GM12878 (cell line): ENCODE data around the gene TXNDC12. TPM values are rescaled to one million over a fixed set of nuclear protein-coding genes. Genes with fewer than 3 reads are reported as not detected.

Experiments
- ATAC-seq: fragments of 200-7000 bp; cut with Tn5 transposase; 3 replicates; pipeline ENCODE4 v1.9.1; 2020; ENCODE audit warnings: mild to moderate bottlenecking, moderate library complexity
- BruUV-seq: library from RNA; stranded (reverse); fragments of 400-500 nt; replicated peaks from 2 replicates; lab custom pipeline; 2021; lab: Mats Ljungman, UMichigan
- CTCF ChIA-PET: fragments of 300-600 bp; sonication (Branson Sonifier 250); formaldehyde crosslinking; extraction: SDS; loops from one replicate; lab custom pipeline; 2021; ENCODE audit warnings: inconsistent platforms; lab: Yijun Ruan, JAX
- POLR2A ChIA-PET: fragments of 350-600 bp; formaldehyde crosslinking; extraction: SDS; loops from one replicate; lab custom pipeline; 2021; ENCODE audit warnings: inconsistent platforms; lab: Charles Lee
- RAD21 ChIA-PET: fragments of 300-600 bp; sonication (Branson Sonifier 250); formaldehyde crosslinking; loops from one replicate; lab custom pipeline; 2023; ENCODE audit warnings: antibody characterized with exemption; ENCODE audit not compliant: unreplicated experiment; lab: Charles Lee
- SMC1A ChIA-PET: fragments of 300-600 bp; sonication (Branson Sonifier 250); formaldehyde crosslinking; loops from one replicate; lab custom pipeline; 2023; ENCODE audit not compliant: unreplicated experiment, uncharacterized antibody; lab: Charles Lee
- DNase-seq: peaks from one replicate; pipeline ENCODE4 v3.0.0-alpha.2; 2011; ENCODE audit warnings: low read depth, low spot score
- FAIRE-seq: peaks from 3 replicates; lab custom pipeline; 2011; peaks lifted over from hg19 to GRCh38; lab: Jason Lieb, UNC
- H2AFZ ChIP-seq: 2 replicates; pipeline ENCODE4 v1.6.0; 2011; ENCODE audit warnings: low read depth, low read length, control low read depth; ENCODE audit not compliant: control insufficient read depth
- H3K27ac ChIP-seq: 2 replicates; pipeline ENCODE4 v1.5.1; 2011; ENCODE audit warnings: control low read depth; ENCODE audit not compliant: control insufficient read depth, insufficient read depth
- H3K27me3 ChIP-seq, 2 experiments: replicated peaks in 1 of 2; 2 replicates each; pipeline versions ENCODE4 v1.6.0 to v1.6.1; 2011; ENCODE audit warnings: low read length in 1 of 2; ENCODE audit not compliant: control insufficient read depth in 2 of 2, insufficient read depth in 2 of 2
- H3K36me3 ChIP-seq, 2 experiments: 2 replicates each; pipeline ENCODE4 v1.5.1; 2011; ENCODE audit warnings: low read length in 1 of 2; ENCODE audit not compliant: control insufficient read depth in 2 of 2, insufficient read depth in 2 of 2
- H3K4me1 ChIP-seq: 2 replicates; pipeline ENCODE4 v1.6.1; 2011; ENCODE audit warnings: mild to moderate bottlenecking, low read length, moderate library complexity, mixed read lengths; ENCODE audit not compliant: control insufficient read depth, insufficient read depth
- H3K4me2 ChIP-seq: 2 replicates; pipeline ENCODE4 v1.6.0; 2011; ENCODE audit warnings: control low read depth; ENCODE audit not compliant: control insufficient read depth, insufficient read depth
- H3K4me3 ChIP-seq: fragments of 200-600 bp; sonication (generic); 2 replicates; pipeline ENCODE4 v1.5.1; 2016
- H3K79me2 ChIP-seq: 2 replicates; pipeline ENCODE4 v1.6.0; 2011; ENCODE audit warnings: low read length; ENCODE audit not compliant: control insufficient read depth, insufficient read depth
- H3K9ac ChIP-seq: 2 replicates; pipeline ENCODE4 v1.8.0; 2011; ENCODE audit warnings: low read length, control low read depth, mixed read lengths; ENCODE audit not compliant: control insufficient read depth, insufficient read depth
- H3K9me3 ChIP-seq: replicated peaks from 3 replicates; pipeline ENCODE4 v1.5.1; 2011; ENCODE audit warnings: mild to moderate bottlenecking, low read length; ENCODE audit not compliant: control insufficient read depth, insufficient read depth
- H4K20me1 ChIP-seq: 2 replicates; pipeline ENCODE4 v1.6.0; 2011; ENCODE audit not compliant: control insufficient read depth, insufficient read depth
- CEBPZ ChIP-seq: fragments of 150-350 bp; IDR thresholded peaks from 2 replicates; pipeline ENCODE4 v1.6.1; 2016; ENCODE audit warnings: low read depth, low read length
- EED ChIP-seq: sonication (generic); IDR thresholded peaks from 2 replicates; pipeline ENCODE4 v1.6.1; 2016; ENCODE audit warnings: antibody characterized with exemption, low read depth
- ELK1 ChIP-seq: IDR thresholded peaks from 2 replicates; pipeline ENCODE4 v1.6.1; 2012; ENCODE audit warnings: low read depth, low read length, improper control_type of control experiment
- FOS ChIP-seq: IDR thresholded peaks from 3 replicates; pipeline ENCODE4 v1.6.1; 2011; ENCODE audit warnings: borderline replicate concordance; ENCODE audit not compliant: insufficient read length; ENCODE audit errors: extremely low read depth
- IRF4 ChIP-seq: IDR thresholded peaks from 2 replicates; pipeline ENCODE4 v1.6.1; 2011; ENCODE audit warnings: low read depth, low read length
- PKNOX1 ChIP-seq: fragments of 450-650 bp; IDR thresholded peaks from 2 replicates; pipeline ENCODE4 v1.6.1; 2016; ENCODE audit warnings: mild to moderate bottlenecking
- RELA ChIP-seq: fragments of 450-650 bp; IDR thresholded peaks from 2 replicates; pipeline ENCODE4 v1.8.0; 2014; ENCODE audit warnings: borderline replicate concordance; ENCODE audit not compliant: partially characterized antibody
- SPI1 ChIP-seq: IDR thresholded peaks from 2 replicates; pipeline ENCODE4 v1.6.1; 2011; ENCODE audit warnings: low read depth, mild to moderate bottlenecking, low read length, moderate library complexity, borderline replicate concordance; ENCODE audit not compliant: insufficient read depth
- SUPT20H ChIP-seq: IDR thresholded peaks from 2 replicates; pipeline ENCODE4 v1.6.1; 2011; ENCODE audit warnings: low read depth, mild to moderate bottlenecking, low read length, moderate library complexity, borderline replicate concordance; ENCODE audit not compliant: control insufficient read depth
- TARDBP ChIP-seq: IDR thresholded peaks from 2 replicates; pipeline ENCODE4 v1.6.1; 2016; ENCODE audit warnings: borderline replicate concordance
- USF2 ChIP-seq: IDR thresholded peaks from 2 replicates; pipeline ENCODE4 v1.6.1; 2011; ENCODE audit warnings: low read depth, low read length, improper control_type of control experiment, borderline replicate concordance
- WGBS: methylation state at CpG from one replicate; pipeline ENCODE4 v1.1.6; 2016; ENCODE audit warnings: low lambda C conversion rate; ENCODE audit not compliant: insufficient replicate concordance, insufficient coverage; ENCODE audit errors: missing lambda C conversion rate; 5-methylcytosine and 5-hydroxymethylcytosine counted together
- in situ Hi-C: fragments of 300-500 bp; cut with MboI; formaldehyde crosslinking; loops from 9 replicates; pipeline ENCODE4 v1.14.3; 2018; ENCODE audit warnings: mixed read lengths
- intact Hi-C: fragments of 100-400 bp; cut with micrococcal nuclease; formaldehyde crosslinking; loops from one replicate; pipeline ENCODE4 v1.14.2; 2022; ENCODE audit not compliant: unreplicated experiment
- polyA plus RNA-seq, 11 experiments: library from polyadenylated mRNA; depleted of rRNA in 4 of 11; unstranded in 6 of 11; stranded (reverse) in 5 of 11; fragments of >200 nt; fragmentation: Nextera tagmentation in 4 of 11; fragmentation: Illumina TruSeq in 1 of 11; extraction: Ambion mirVana in 4 of 11; extraction: Trizol in 1 of 11; gene quantifications; 1 replicate in 1 of 11; 2 replicates in 10 of 11; pipeline versions ENCODE4 v1.2.1 to v1.2.3, GENCODE V29; 2011 to 2016; ENCODE audit warnings: inconsistent platforms in 2 of 11, missing spikeins in 2 of 11, low read depth in 1 of 11
- total RNA-seq, 4 experiments: library from RNA; depleted of rRNA in 3 of 4; stranded (reverse); fragments of >200 nt in 3 of 4; fragmentation: Illumina TruSeq in 1 of 4; extraction: Trizol in 1 of 4; gene quantifications; 2 replicates each; pipeline versions ENCODE4 v1.2.1 to v1.2.3, GENCODE V29; 2013 to 2021

The TXNDC12 gene
- total and polyA plus RNA-seq, 10 of the 15 experiments (the other 5 are each of a cell fraction or from before 2014, with no cell fraction given), result 6.7 to 41.7 (median 17.7) TPM

GRCh38 chr1:51997974-51998382 lies 57.0 kb downstream of the TXNDC12 start:
- BruUV-seq, result no TSS peak
- no peak for FAIRE-seq
- RAD21 ChIA-PET, result interaction anchor here (1.0 to 7.2 kb wide), 4 partner anchors 11 to 100 kb away, joined by 3 to 96 read pairs (median 15); no protein-coding TSS in a partner anchor

More at GRCh38 chr1:51997974-51998382, 57.0 kb downstream of the TXNDC12 start:
- Histone ChIP-seq H3K36me3 (no peaks in the 10 kb centered on the region), H3K4me3 (no peak overlapping the region), H3K9ac (no peak overlapping the region), H3K4me1 (no peaks in the 10 kb centered on the region), H3K27ac (no peak overlapping the region), H3K9me3 (no peaks in the 10 kb centered on the region), H3K79me2 (no peaks in the 10 kb centered on the region), H3K4me2 (no peak overlapping the region), H3K27me3 (no peaks in the 10 kb centered on the region), H4K20me1 (no peaks in the 10 kb centered on the region), H2AFZ (no peak overlapping the region)
- DNase-seq (no peak), ATAC-seq (no peak)
- intact Hi-C loops (no loop called here), in situ Hi-C loops (loop anchor here (5.0 kb wide), 1 partner anchor 96 kb away; no protein-coding TSS in a partner anchor)
- CTCF ChIA-PET, result interaction anchor here (1.0 to 12.2 kb wide), 3 partner anchors 11 to 100 kb away, joined by 3 to 177 read pairs (median 19); no protein-coding TSS in a partner anchor
- POLR2A ChIA-PET, result interaction anchor here (0.5 kb wide), 1 partner anchor 110 kb away, joined by 4 read pairs; no protein-coding TSS in a partner anchor
- TF ChIP-seq FOS, result no peak
- no peak for TF ChIP-seq EED
- no peak for TF ChIP-seq SUPT20H
- no peak for TF ChIP-seq SPI1
- TF ChIP-seq RELA, result no peak
- TF ChIP-seq CEBPZ, result no peak
- no peak for TF ChIP-seq TARDBP
- no peak for TF ChIP-seq ELK1
- TF ChIP-seq USF2, result no peak
- no peak for TF ChIP-seq IRF4
- no peak for TF ChIP-seq PKNOX1
- SMC1A ChIA-PET, result interaction anchor here (0.6 to 7.4 kb wide), 4 partner anchors 69 to 101 kb away, joined by 3 to 99 read pairs (median 8); no protein-coding TSS in a partner anchor
- 44% methylated on average over 4 of the region's 5 CpGs for WGBS
